Trophoblast cell (in vitro differentiated cells and primary cell): ENCODE results near the gene NCAM2.

Source experiments
- DNase-seq, 2 donors: peaks; one replicate each; pipeline ENCODE4 v3.0.0-alpha.2; 2016
- H2AFZ ChIP-seq: 2 replicates; pipeline ENCODE4 v1.6.1; 2013; ENCODE audit warnings: low read length, moderate library complexity, mild to moderate bottlenecking; ENCODE audit not compliant: insufficient read depth, poor library complexity
- H2AK5ac ChIP-seq: 2 replicates; pipeline ENCODE4 v1.6.1; 2013; ENCODE audit warnings: mild to moderate bottlenecking, low read length
- H2BK120ac ChIP-seq: 2 replicates; pipeline ENCODE4 v1.6.1; 2013; ENCODE audit warnings: low read length, mild to moderate bottlenecking, moderate library complexity; ENCODE audit not compliant: insufficient read depth, poor library complexity
- H2BK12ac ChIP-seq: 2 replicates; pipeline ENCODE4 v1.6.1; 2013; ENCODE audit warnings: mild to moderate bottlenecking, low read length, moderate library complexity
- H2BK5ac ChIP-seq: 2 replicates; pipeline ENCODE4 v1.6.1; 2013; ENCODE audit warnings: low read length, low read depth, moderate library complexity, mild to moderate bottlenecking; ENCODE audit not compliant: poor library complexity
- H3K14ac ChIP-seq: 2 replicates; pipeline ENCODE4 v1.6.1; 2013; ENCODE audit warnings: mild to moderate bottlenecking, low read length
- H3K18ac ChIP-seq: 2 replicates; pipeline ENCODE4 v1.6.1; 2013; ENCODE audit warnings: mild to moderate bottlenecking, low read length
- H3K23ac ChIP-seq: 2 replicates; pipeline ENCODE4 v1.6.1; 2013; ENCODE audit warnings: low read length
- H3K27ac ChIP-seq: 2 replicates; pipeline ENCODE4 v1.5.1; 2013; ENCODE audit warnings: low read depth, mild to moderate bottlenecking, inconsistent platforms, low read length, moderate library complexity
- H3K27me3 ChIP-seq: 2 replicates; pipeline ENCODE4 v1.6.1; 2013; ENCODE audit warnings: inconsistent platforms, mild to moderate bottlenecking, low read length, moderate library complexity; ENCODE audit not compliant: insufficient read depth
- H3K36me3 ChIP-seq, 2 experiments: 1 replicate in 1 of 2; 2 replicates in 1 of 2; pipeline ENCODE4 v1.6.1; 2013; ENCODE audit warnings: low read length in 2 of 2, mild to moderate bottlenecking in 2 of 2, moderate library complexity in 1 of 2; ENCODE audit not compliant: insufficient read depth in 2 of 2, control insufficient read depth in 1 of 2
- H3K4ac ChIP-seq: 2 replicates; pipeline ENCODE4 v1.6.1; 2013; ENCODE audit warnings: low read depth, mild to moderate bottlenecking, low read length, moderate library complexity
- H3K4me1 ChIP-seq, 2 experiments: 1 replicate in 1 of 2; 2 replicates in 1 of 2; pipeline ENCODE4 v1.6.1; 2013; ENCODE audit warnings: low read length in 2 of 2, mild to moderate bottlenecking in 2 of 2, moderate library complexity in 1 of 2; ENCODE audit not compliant: insufficient read depth in 2 of 2, control insufficient read depth in 1 of 2
- H3K4me2 ChIP-seq: 2 replicates; pipeline ENCODE4 v1.6.1; 2013; ENCODE audit warnings: inconsistent platforms, mild to moderate bottlenecking, low read length, moderate library complexity
- H3K4me3 ChIP-seq: 2 replicates; pipeline ENCODE4 v1.5.1; 2013; ENCODE audit warnings: mild to moderate bottlenecking, low read depth, low read length, inconsistent platforms
- H3K79me1 ChIP-seq: one replicate; pipeline ENCODE4 v1.6.1; 2013; ENCODE audit warnings: low read length
- H3K79me2 ChIP-seq: 2 replicates; pipeline ENCODE4 v1.6.1; 2013; ENCODE audit warnings: low read length, mild to moderate bottlenecking; ENCODE audit not compliant: control insufficient read depth, insufficient read depth, poor library complexity
- H3K9ac ChIP-seq: 2 replicates; pipeline ENCODE4 v1.6.1; 2013; ENCODE audit warnings: mild to moderate bottlenecking, low read length
- H3K9me3 ChIP-seq: 2 replicates; pipeline ENCODE4 v1.6.1; 2013; ENCODE audit warnings: low read depth, mild to moderate bottlenecking, control low read depth, inconsistent platforms, low read length; ENCODE audit not compliant: insufficient read depth
- H4K12ac ChIP-seq: 2 replicates; pipeline ENCODE4 v1.6.1; 2013; ENCODE audit warnings: low read depth, mild to moderate bottlenecking, low read length, moderate library complexity
- H4K8ac ChIP-seq: 2 replicates; pipeline ENCODE4 v1.6.1; 2013; ENCODE audit warnings: low read depth, mild to moderate bottlenecking, low read length, moderate library complexity
- H4K91ac ChIP-seq: one replicate; pipeline ENCODE4 v1.6.1; 2013; ENCODE audit warnings: low read depth, mild to moderate bottlenecking, low read length, moderate library complexity
- WGBS: extraction: QIAGEN DNeasy Blood & Tissue Kit; methylation state at CpG from one replicate; pipeline ENCODE4 v1.1.7; 2013; ENCODE audit warnings: missing lambda C conversion rate; ENCODE audit not compliant: insufficient read length, insufficient coverage; ENCODE audit errors: extremely low coverage; 5-methylcytosine and 5-hydroxymethylcytosine counted together

NCAM2 gene

DNA sequence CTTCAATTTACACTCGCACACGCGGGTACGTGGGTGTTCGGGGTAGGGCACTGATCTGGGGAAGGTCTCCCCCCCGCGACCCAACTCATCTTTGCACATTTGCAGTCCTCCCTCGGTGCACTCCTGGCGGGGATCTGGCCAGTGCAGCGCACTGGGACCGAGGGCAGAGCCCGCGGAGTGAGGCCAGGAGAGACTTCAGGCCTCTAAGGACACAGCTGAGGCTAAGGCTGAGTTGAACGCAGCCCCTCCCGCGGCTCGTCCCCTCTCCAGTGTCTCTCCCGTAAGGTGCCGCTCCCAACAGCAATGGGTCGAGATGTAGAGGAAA, 936 bp upstream of the NCAM2 start:
- Histone ChIP-seq H3K27ac (no peak overlapping the region), H3K4ac (no peak overlapping the region), H2AFZ (peak overlapping the region; percentile 40), H3K36me3 (no peaks in the 10 kb centered on the region), H4K12ac (no peak overlapping the region), H4K8ac (no peak overlapping the region), H3K4me3 (no peak overlapping the region), H3K4me2 (peak overlapping the region; percentile 71), H2AK5ac (no peak overlapping the region), H4K91ac (no peak overlapping the region), H3K4me1 (peaks cover 11% of the 10 kb centered on the region in 2 experiments), H2BK12ac (no peak overlapping the region), H3K79me2 (no peaks in the 10 kb centered on the region), H3K9ac (no peak overlapping the region), H3K9me3 (no peaks in the 10 kb centered on the region), H3K27me3 (peaks cover 10% of the 10 kb centered on the region), H2BK120ac (no peak overlapping the region), H3K18ac (no peak overlapping the region), H2BK5ac (no peak overlapping the region), H3K14ac (no peak overlapping the region), H3K23ac (no peak overlapping the region), H3K79me1 (no peaks in the 10 kb centered on the region)
- WGBS, result no CpG with 5 or more reads among the region's 20 CpGs
- DNase-seq, result no peak

GRCh38 chr21:20998456-20998789, 214 bp downstream of the NCAM2 start:
- no peak overlapping the region for H2BK12ac ChIP-seq
- no CpG with 5 or more reads among the region's 14 CpGs for WGBS

DNA sequence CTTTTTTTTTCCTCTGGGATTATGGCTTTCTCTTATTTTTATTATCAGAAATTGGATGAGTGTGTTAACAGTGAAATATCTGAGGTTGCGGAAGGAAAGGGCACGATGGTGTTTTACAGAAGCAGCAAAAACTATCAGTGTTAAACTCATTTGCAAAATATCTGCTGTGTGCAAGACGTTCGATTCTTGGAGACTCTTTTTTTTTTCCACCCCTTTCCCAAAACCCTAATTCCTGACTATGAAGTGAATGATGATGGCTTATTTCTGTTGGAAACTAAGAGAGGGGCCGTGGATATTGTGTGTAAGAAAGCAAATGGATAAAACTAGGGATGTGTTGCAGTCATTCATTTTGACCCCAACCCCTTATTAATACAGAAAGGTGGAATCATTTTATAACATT, 677 bp downstream of the NCAM2 start:
- H4K91ac ChIP-seq, result no peak overlapping the region
- H3K18ac ChIP-seq, result no peak overlapping the region
- DNase-seq, result no peak
- no peaks in the 10 kb centered on the region for H3K36me3 ChIP-seq
- H2BK120ac ChIP-seq, result no peak overlapping the region
- no peak overlapping the region for H2BK12ac ChIP-seq
- no peak overlapping the region for H3K4me3 ChIP-seq
- H3K79me1 ChIP-seq, result no peaks in the 10 kb centered on the region
- H4K12ac ChIP-seq, result no peak overlapping the region
- H3K23ac ChIP-seq, result no peak overlapping the region
- H2BK5ac ChIP-seq, result no peak overlapping the region
- H2AK5ac ChIP-seq, result no peak overlapping the region
- no peak overlapping the region for H2AFZ ChIP-seq
- H4K8ac ChIP-seq, result no peak overlapping the region
- H3K9ac ChIP-seq, result no peak overlapping the region
- no peak overlapping the region for H3K4ac ChIP-seq
- peaks cover 11% of the 10 kb centered on the region in 2 experiments for H3K4me1 ChIP-seq
- no peaks in the 10 kb centered on the region for H3K9me3 ChIP-seq
- H3K14ac ChIP-seq, result no peak overlapping the region
- no peak overlapping the region for H3K4me2 ChIP-seq
- no CpG with 5 or more reads among the region's 5 CpGs for WGBS
- H3K27me3 ChIP-seq, result peaks cover 10% of the 10 kb centered on the region
- no peaks in the 10 kb centered on the region for H3K79me2 ChIP-seq
- H3K27ac ChIP-seq, result no peak overlapping the region

More at GRCh38 chr21:20998456-20998789, 214 bp downstream of the NCAM2 start:
- Histone ChIP-seq H3K9me3 (no peaks in the 10 kb centered on the region), H3K27ac (no peak overlapping the region), H3K4me3 (no peak overlapping the region), H3K27me3 (peaks cover 10% of the 10 kb centered on the region), H3K4me1 (peaks cover 11% of the 10 kb centered on the region in 2 experiments), H3K23ac (no peak overlapping the region), H3K4me2 (peak overlapping the region; percentile 61), H3K14ac (no peak overlapping the region), H2BK5ac (no peak overlapping the region), H4K91ac (no peak overlapping the region), H4K8ac (peak overlapping the region; percentile 2), H2AK5ac (no peak overlapping the region), H2AFZ (peak overlapping the region; percentile 52), H3K4ac (no peak overlapping the region), H3K79me1 (no peaks in the 10 kb centered on the region), H3K36me3 (no peaks in the 10 kb centered on the region), H3K79me2 (no peaks in the 10 kb centered on the region), H2BK120ac (no peak overlapping the region), H4K12ac (no peak overlapping the region), H3K18ac (no peak overlapping the region), H3K9ac (no peak overlapping the region)
- no peak for DNase-seq

GRCh38 chr21:20999659-21000058, 1.4 kb downstream of the NCAM2 start:
- H4K8ac ChIP-seq, result no peak overlapping the region

More at GRCh38 chr21:20999659-21000058, 1.4 kb downstream of the NCAM2 start:
- Histone ChIP-seq H3K4me2 (no peak overlapping the region), H3K4me3 (no peak overlapping the region), H3K4me1 (peaks cover 11% of the 10 kb centered on the region in 2 experiments), H3K27me3 (peaks cover 10% of the 10 kb centered on the region), H4K91ac (no peak overlapping the region), H3K18ac (no peak overlapping the region), H2AK5ac (no peak overlapping the region), H3K36me3 (no peaks in the 10 kb centered on the region), H2BK12ac (no peak overlapping the region), H3K79me2 (no peaks in the 10 kb centered on the region), H3K9me3 (no peaks in the 10 kb centered on the region), H3K4ac (no peak overlapping the region), H3K23ac (no peak overlapping the region), H2BK5ac (no peak overlapping the region), H3K27ac (no peak overlapping the region), H2BK120ac (no peak overlapping the region), H3K9ac (no peak overlapping the region), H3K14ac (no peak overlapping the region), H2AFZ (no peak overlapping the region), H4K12ac (no peak overlapping the region), H3K79me1 (no peaks in the 10 kb centered on the region)
- peak; percentile 34 to 74 for DNase-seq
- WGBS, result no CpG with 5 or more reads among the region's 3 CpGs
